ENCODE measurements around the gene ATXN1.

The ATXN1 gene

GRCh38 chr6:16697437-16698161 lies 63.7 kb downstream of the ATXN1 start:
- no peak for ATAC-seq
- Mint-ChIP-seq H3K9me3 (no peaks in the 10 kb centered on the region), H3K4me1 (peaks cover 68% of the 10 kb centered on the region), H3K36me3 (peaks cover 31% of the 10 kb centered on the region), H3K27ac (peak overlapping the region; percentile 91), H3K27me3 (no peaks in the 10 kb centered on the region), H3K4me3 (peak overlapping the region; percentile 21)

- Mint-ChIP-seq H3K9me3 (no peaks in the 10 kb centered on the region), H3K4me3 (no peak overlapping the region), H3K36me3 (peaks cover 29% of the 10 kb centered on the region), H3K27ac (peak overlapping the region; percentile 91), H3K4me1 (peaks cover 70% of the 10 kb centered on the region), H3K27me3 (no peaks in the 10 kb centered on the region)
- no peak for ATAC-seq
Measured at GRCh38 chr6:16696496-16696895, 64.8 kb downstream of the ATXN1 start.

- Mint-ChIP-seq H3K9me3 (no peaks in the 10 kb centered on the region), H3K27me3 (no peaks in the 10 kb centered on the region), H3K4me3 (no peak overlapping the region), H3K27ac (peak overlapping the region; percentile 76), H3K4me1 (peaks cover 70% of the 10 kb centered on the region), H3K36me3 (peaks cover 24% of the 10 kb centered on the region)
- ATAC-seq: peak; percentile 69
Measured at GRCh38 chr6:16694781-16695578, 66.3 kb downstream of the ATXN1 start.

- H3K4me1 Mint-ChIP-seq: peaks cover 73% of the 10 kb centered on the region
- peaks cover 11% of the 10 kb centered on the region for H3K36me3 Mint-ChIP-seq
- no peaks in the 10 kb centered on the region for H3K27me3 Mint-ChIP-seq
- ATAC-seq: no peak
- H3K9me3 Mint-ChIP-seq: no peaks in the 10 kb centered on the region
- no peak overlapping the region for H3K4me3 Mint-ChIP-seq
- peak overlapping the region; percentile 77 for H3K27ac Mint-ChIP-seq
Measured at GRCh38 chr6:16691324-16691723, 69.9 kb downstream of the ATXN1 start.

- H3K9me3 Mint-ChIP-seq: no peaks in the 10 kb centered on the region
- H3K36me3 Mint-ChIP-seq: peaks cover 11% of the 10 kb centered on the region
- peak overlapping the region; percentile 10 for H3K4me3 Mint-ChIP-seq
- peak overlapping the region; percentile 77 for H3K27ac Mint-ChIP-seq
- H3K27me3 Mint-ChIP-seq: no peaks in the 10 kb centered on the region
- peak; percentile 96 for ATAC-seq
- H3K4me1 Mint-ChIP-seq: peaks cover 68% of the 10 kb centered on the region
Measured at GRCh38 chr6:16690608-16691142, 70.6 kb downstream of the ATXN1 start.

GRCh38 chr6:16689788-16690607 lies 71.3 kb downstream of the ATXN1 start:
- peaks cover 65% of the 10 kb centered on the region for H3K4me1 Mint-ChIP-seq
- H3K9me3 Mint-ChIP-seq: no peaks in the 10 kb centered on the region
- peaks cover 7% of the 10 kb centered on the region for H3K36me3 Mint-ChIP-seq
- H3K27ac Mint-ChIP-seq: peak overlapping the region; percentile 77
- no peaks in the 10 kb centered on the region for H3K27me3 Mint-ChIP-seq
- peak; percentile 5 for ATAC-seq
- no peak overlapping the region for H3K4me3 Mint-ChIP-seq

- H3K27ac Mint-ChIP-seq: peak overlapping the region; percentile 77
- H3K4me3 Mint-ChIP-seq: no peak overlapping the region
- no peaks in the 10 kb centered on the region for H3K27me3 Mint-ChIP-seq
- ATAC-seq: no peak
- H3K9me3 Mint-ChIP-seq: no peaks in the 10 kb centered on the region
- peaks cover 67% of the 10 kb centered on the region for H3K4me1 Mint-ChIP-seq
- H3K36me3 Mint-ChIP-seq: no peaks in the 10 kb centered on the region
Measured at GRCh38 chr6:16688984-16689636, 72.2 kb downstream of the ATXN1 start.

- no peak overlapping the region for H3K4me3 Mint-ChIP-seq
- no peak for ATAC-seq
Measured at GRCh38 chr6:16688436-16688835, 72.8 kb downstream of the ATXN1 start.

DNA sequence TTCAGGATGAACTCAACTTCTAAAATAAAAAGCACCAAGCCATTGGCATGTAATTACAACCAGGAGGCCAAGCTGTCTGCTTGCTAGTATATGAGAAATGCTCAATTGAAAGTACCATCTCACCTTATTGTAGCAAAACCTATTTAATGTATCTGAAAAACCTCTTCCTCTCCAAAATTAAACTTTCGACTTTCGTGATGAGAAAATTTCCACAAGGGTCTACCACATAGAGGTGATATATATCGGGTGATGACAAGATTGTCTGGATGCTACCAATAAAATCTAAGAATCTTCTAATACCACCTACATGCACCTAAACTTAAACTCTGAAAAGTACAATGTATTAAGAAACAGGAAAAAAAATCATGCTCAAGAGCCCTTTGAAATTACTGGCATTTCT lies 74.2 kb downstream of the ATXN1 start:
- ATAC-seq: no peak
- Mint-ChIP-seq H3K27ac (peak overlapping the region; percentile 83), H3K36me3 (peaks cover 13% of the 10 kb centered on the region), H3K27me3 (no peaks in the 10 kb centered on the region), H3K4me3 (no peak overlapping the region), H3K9me3 (no peaks in the 10 kb centered on the region), H3K4me1 (peaks cover 71% of the 10 kb centered on the region)

More at GRCh38 chr6:16688436-16688835, 72.8 kb downstream of the ATXN1 start:
- H3K9me3 Mint-ChIP-seq: no peaks in the 10 kb centered on the region
- peak overlapping the region; percentile 83 for H3K27ac Mint-ChIP-seq
- H3K4me1 Mint-ChIP-seq: peaks cover 68% of the 10 kb centered on the region
- H3K36me3 Mint-ChIP-seq: peaks cover 5% of the 10 kb centered on the region
- H3K27me3 Mint-ChIP-seq: no peaks in the 10 kb centered on the region

DNA sequence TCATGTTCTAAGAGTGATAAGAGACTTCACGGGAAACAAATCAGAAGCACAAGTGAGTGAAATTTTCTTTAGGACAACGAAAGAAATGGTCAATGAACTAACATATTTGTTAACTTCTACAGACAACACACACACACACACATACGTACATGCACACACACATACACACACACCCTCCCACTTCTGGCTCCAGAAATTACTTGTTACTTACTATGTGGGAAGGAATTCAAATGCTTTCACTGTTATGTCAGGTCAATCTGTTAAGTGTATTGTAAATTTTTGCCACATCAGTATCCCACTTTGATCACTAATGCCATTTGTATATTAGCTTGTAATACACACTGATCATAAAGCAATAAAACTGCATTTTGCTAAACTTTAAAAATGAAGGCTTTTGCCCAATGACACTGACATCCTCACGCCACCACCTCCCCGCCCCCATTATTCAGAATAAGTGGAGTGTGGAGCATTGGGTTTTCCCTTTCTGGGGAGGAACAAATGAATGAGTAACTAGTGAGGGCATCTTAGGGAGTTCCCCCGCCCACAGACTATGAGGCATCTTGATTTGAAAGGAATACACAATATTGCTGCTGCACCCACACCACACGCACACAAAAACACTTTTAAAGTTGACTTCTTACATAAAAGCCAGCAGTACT lies 76.2 kb downstream of the ATXN1 start:
- peak; percentile 87 for ATAC-seq
- peak overlapping the region; percentile 83 for H3K27ac Mint-ChIP-seq
- H3K4me1 Mint-ChIP-seq: peaks cover 59% of the 10 kb centered on the region
- H3K4me3 Mint-ChIP-seq: no peak overlapping the region
- H3K27me3 Mint-ChIP-seq: no peaks in the 10 kb centered on the region
- H3K9me3 Mint-ChIP-seq: no peaks in the 10 kb centered on the region
- H3K36me3 Mint-ChIP-seq: peaks cover 33% of the 10 kb centered on the region

GRCh38 chr6:16684195-16684689 lies 77.0 kb downstream of the ATXN1 start:
- Mint-ChIP-seq H3K4me3 (peak overlapping the region; percentile 37), H3K27me3 (no peaks in the 10 kb centered on the region), H3K4me1 (peaks cover 58% of the 10 kb centered on the region), H3K9me3 (no peaks in the 10 kb centered on the region), H3K36me3 (peaks cover 38% of the 10 kb centered on the region), H3K27ac (peak overlapping the region; percentile 83)
- peak; percentile 25 for ATAC-seq

DNA sequence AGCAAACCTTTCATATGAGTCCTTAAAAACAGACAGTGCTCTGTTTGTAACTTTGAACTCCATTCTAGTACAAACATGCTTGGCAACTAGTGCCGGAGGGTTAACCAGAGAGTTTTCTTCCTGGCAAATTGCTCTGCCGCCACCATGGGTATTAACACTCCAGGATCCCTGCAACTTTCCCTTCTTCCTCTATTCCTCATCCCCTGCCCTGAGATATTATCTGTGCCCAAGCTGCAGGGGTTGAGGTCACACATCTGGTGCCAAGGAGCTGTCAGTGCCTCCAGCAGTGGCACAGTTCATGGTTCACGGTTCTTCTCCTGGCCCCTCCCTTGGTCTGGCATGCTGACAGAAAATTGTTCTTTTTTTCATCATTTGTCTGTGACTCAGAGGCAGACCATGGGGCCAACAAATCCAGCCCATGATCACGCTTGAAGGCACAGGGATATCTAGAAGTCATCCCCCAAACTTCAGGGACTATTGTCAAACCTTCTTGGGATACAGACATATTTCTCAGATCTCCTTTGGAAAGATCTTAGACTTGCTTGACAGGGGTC lies 77.5 kb downstream of the ATXN1 start:
- peaks cover 58% of the 10 kb centered on the region for H3K4me1 Mint-ChIP-seq
- H3K36me3 Mint-ChIP-seq: peaks cover 43% of the 10 kb centered on the region
- peaks cover 4% of the 10 kb centered on the region for H3K9me3 Mint-ChIP-seq
- H3K27ac Mint-ChIP-seq: peak overlapping the region; percentile 83
- no peaks in the 10 kb centered on the region for H3K27me3 Mint-ChIP-seq
- no peak overlapping the region for H3K4me3 Mint-ChIP-seq
- ATAC-seq: peak; percentile 65

DNA sequence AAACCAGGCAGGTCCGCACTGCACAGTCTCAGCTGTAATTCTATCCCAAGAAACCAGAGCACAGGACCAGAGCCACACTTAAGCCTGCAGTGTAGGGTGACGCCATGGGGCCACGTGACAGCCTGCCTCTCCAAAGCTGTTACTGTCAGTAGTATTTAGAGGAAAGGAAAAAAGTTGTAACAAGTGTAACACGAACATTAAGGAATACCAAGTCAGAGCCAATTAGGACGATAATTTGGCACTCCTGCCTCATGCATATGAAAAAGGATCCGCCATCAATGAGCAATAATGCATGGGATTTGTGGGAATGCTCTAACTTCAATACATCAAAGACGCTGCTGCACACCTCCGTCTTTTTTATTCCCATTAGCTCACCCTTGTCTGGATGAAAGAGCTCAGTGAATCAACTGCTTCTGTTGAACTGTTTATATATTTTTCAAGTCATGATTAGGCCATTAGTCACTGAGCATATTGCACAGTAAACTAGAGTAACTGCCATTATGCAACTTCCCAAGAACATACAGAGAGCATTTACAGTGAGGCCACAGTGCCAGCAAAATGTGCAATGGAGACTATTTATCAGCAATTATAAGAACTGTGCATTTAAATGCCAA lies 79.9 kb downstream of the ATXN1 start:
- ATAC-seq: no peak
- no peaks in the 10 kb centered on the region for H3K27me3 Mint-ChIP-seq
- H3K9me3 Mint-ChIP-seq: peaks cover 4% of the 10 kb centered on the region
- H3K36me3 Mint-ChIP-seq: peaks cover 55% of the 10 kb centered on the region
- H3K27ac Mint-ChIP-seq: no peak overlapping the region
- H3K4me3 Mint-ChIP-seq: no peak overlapping the region
- peaks cover 48% of the 10 kb centered on the region for H3K4me1 Mint-ChIP-seq
